ENCODE results near the gene TAAR2. TPM values are rescaled to one million over a fixed set of nuclear protein-coding genes. Genes with fewer than 3 reads are reported as not detected.
"Not testable (repeated sequence)": the region's sequence is repeated elsewhere in the genome, so short reads cannot be mapped to it uniquely, and the experiment has no call there.

TAAR2 gene
- not detected for polyA plus RNA-seq (ENCODE audit: insufficient read length in 10 of 10)
- long read RNA-seq, donor 1: 0 reads
- long read RNA-seq, donor 2: 0 reads
- long read RNA-seq, donor 3: 0 reads
- long read RNA-seq, donor 4: 0 reads
- long read RNA-seq, donor 5: 0 reads
- long read RNA-seq, donor 6: 0 reads
- long read RNA-seq, donor 7: 0 reads
- long read RNA-seq, donor 8: 0 reads
- long read RNA-seq, donor 9: 0 reads

GRCh38 chr6:132624175-132624574, at the start of gene TAAR2:
Gene TAAR2, minus strand, starts transcription at chr6:132624275. Its CDS starts 0 bp downstream, at chr6:132624275.
- DNase-seq: no peak

- DNase-seq: no peak
These were observed 49.5 kb upstream of the TAAR2 start for GRCh38 chr6:132673376-132674094.

GRCh38 chr6:132671295-132671694, 47.2 kb upstream of the TAAR2 start:
- DNase-seq: no peak

- peak; percentile 9 to 63 (median 23) for DNase-seq
These were observed 45.7 kb upstream of the TAAR2 start for GRCh38 chr6:132669690-132670291.

- no peak for DNase-seq
These were observed 42.0 kb upstream of the TAAR2 start for GRCh38 chr6:132666118-132666517.

GRCh38 chr6:132664309-132665034, 40.4 kb upstream of the TAAR2 start:
- no peak for DNase-seq

- DNase-seq: no peak
These were observed 39.6 kb upstream of the TAAR2 start for GRCh38 chr6:132663661-132664060.

- DNase-seq: no peak
These were observed 37.8 kb upstream of the TAAR2 start for GRCh38 chr6:132661906-132662305.

- no peak for DNase-seq
These were observed 35.0 kb upstream of the TAAR2 start, which contains the start of gene TAAR1 for GRCh38 chr6:132659082-132659481. Gene TAAR1, minus strand, starts transcription at chr6:132659182. Its CDS starts 13,179 bp downstream, at chr6:132646003.

- no peak for DNase-seq
These were observed 27.0 kb upstream of the TAAR2 start for GRCh38 chr6:132651062-132651461.

- DNase-seq: no peak
These were observed 26.4 kb upstream of the TAAR2 start for GRCh38 chr6:132650429-132650828.

GRCh38 chr6:132648828-132649227, 24.8 kb upstream of the TAAR2 start:
- DNase-seq: no peak

GRCh38 chr6:132648356-132648755, 24.3 kb upstream of the TAAR2 start:
- no peak for DNase-seq

GRCh38 chr6:132643547-132643946, 19.5 kb upstream of the TAAR2 start:
- DNase-seq: no peak

GRCh38 chr6:132637135-132637534, 13.1 kb upstream of the TAAR2 start:
- DNase-seq: not testable (repeated sequence)

GRCh38 chr6:132635906-132636305, 11.8 kb upstream of the TAAR2 start:
- DNase-seq: not testable (repeated sequence)

- not testable (repeated sequence) for DNase-seq
These were observed 11.2 kb upstream of the TAAR2 start for GRCh38 chr6:132635288-132635687.

GRCh38 chr6:132634796-132635195, 10.7 kb upstream of the TAAR2 start:
- no peak for DNase-seq

- DNase-seq: no peak
These were observed 9.3 kb upstream of the TAAR2 start for GRCh38 chr6:132633362-132633761.

GRCh38 chr6:132623106-132623845, 799 bp downstream of the TAAR2 start:
- peak in 2 of 3 donors; percentile 35 to 52 for DNase-seq

- DNase-seq: no peak
These were observed 7.4 kb downstream of the TAAR2 start for GRCh38 chr6:132616677-132617076.

- no peak for DNase-seq
These were observed 9.5 kb downstream of the TAAR2 start for GRCh38 chr6:132614554-132614953.

Data from muscle of back (tissue), 13 donors.